Activated CD4-positive, alpha-beta T cell treated with anti-CD3 and anti-CD28 coated beads, Interleukin-2, Interleukin-6, amounts not matched to agents 100 ng/mL and 50 ng/mL, durations not matched to agents 16 hours and 8 hours (primary cell): ENCODE results near the gene AQP11.
"Not testable (repeated sequence)": the region's sequence is repeated elsewhere in the genome, so short reads cannot be mapped to it uniquely, and the experiment has no call there.

Source experiments
- DNase-seq: peaks from one replicate; pipeline ENCODE4 v3.0.0-alpha.2; 2020

The AQP11 gene, protein sequence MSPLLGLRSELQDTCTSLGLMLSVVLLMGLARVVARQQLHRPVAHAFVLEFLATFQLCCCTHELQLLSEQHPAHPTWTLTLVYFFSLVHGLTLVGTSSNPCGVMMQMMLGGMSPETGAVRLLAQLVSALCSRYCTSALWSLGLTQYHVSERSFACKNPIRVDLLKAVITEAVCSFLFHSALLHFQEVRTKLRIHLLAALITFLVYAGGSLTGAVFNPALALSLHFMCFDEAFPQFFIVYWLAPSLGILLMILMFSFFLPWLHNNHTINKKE

DNA sequence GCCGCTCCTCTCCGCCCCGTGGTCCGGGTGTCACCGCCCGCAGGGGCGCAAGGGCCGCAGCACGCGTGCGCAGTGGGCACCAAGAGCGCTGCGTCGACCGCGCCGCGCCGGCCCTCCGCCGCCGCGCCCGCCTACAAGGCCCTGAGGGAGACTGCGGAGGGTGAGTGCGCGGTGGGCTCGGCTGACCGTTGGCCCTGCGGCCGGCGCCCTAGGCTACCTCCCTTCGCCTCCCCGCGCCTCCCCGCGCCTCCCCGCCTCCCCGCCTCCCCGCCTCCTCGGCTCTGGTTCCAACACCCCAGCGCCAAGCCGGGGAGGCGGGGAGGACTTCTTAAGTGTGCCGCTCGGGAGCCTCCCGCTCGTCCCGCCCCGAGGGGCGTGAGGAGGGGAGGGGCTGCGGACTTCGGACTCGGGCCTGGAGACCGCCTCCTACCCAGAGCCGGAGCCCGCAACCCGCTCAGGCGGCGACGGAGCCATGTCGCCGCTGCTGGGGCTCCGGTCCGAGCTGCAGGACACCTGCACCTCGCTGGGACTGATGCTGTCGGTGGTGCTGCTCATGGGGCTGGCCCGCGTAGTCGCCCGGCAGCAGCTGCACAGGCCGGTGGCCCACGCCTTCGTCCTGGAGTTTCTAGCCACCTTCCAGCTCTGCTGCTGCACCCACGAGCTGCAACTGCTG is at the start of gene AQP11:
Gene AQP11, plus strand, starts transcription at position 433 of the 673 bp plus-strand sequence. Its CDS starts 40 bp downstream, at position 473.
- peak; percentile 82 for DNase-seq

DNA sequence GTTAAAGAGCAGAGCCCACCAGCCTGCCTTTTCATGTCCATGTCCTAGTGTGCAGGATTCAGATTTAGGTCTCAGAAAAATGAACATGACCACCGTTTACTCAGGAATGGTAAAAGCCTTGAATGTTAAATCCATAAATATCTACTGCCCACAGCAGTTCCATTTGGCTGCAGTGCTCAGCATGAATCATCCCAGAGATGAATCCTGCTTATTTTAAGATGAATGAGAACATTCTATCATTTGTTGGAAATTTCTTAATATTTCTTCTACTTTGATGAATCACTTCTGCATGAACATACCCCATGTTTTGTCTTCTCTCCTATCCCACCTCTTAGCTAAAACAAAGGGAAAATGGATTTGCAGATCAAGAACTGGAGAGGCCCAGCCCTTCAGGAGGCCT is 47.5 kb upstream of the AQP11 start:
- no peak for DNase-seq

DNA sequence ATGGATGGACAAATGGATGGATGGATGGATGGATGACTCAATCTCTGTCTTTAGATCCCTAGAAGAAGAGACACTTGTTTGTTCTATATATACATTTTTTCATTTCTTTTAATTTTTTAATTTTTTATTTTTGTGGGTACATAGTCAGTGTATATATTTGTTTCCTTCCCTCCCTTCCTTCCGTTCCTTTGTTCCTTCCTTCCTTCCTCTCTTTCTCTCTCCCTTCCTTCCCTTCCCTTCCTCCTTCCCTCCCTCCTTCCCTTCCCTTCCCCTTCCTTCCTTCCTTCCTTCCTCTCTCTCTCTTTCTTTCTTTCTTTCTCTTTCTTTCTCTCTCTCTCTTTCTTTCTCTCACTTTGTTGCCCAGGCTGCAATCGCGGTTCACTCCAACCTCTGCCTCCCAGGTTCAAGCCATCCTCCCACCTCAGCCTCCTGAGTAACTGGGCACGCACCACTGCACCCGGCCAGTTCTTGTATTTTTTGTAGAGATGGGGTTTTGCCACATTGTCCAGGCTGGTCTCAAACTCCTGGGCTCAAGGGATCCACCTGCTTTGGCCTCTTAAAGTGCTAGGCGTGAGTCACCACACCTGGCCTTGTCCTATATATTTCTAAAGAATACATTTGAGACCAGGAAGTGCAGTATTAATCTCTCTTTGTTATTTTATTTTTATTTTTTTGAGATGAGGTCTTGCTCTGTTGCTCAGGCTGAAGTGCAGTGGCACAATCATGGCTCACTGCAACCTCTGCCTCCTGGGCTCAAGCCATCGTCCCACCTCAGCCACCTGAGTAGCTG is 42.5 kb upstream of the AQP11 start:
- no peak for DNase-seq

DNA sequence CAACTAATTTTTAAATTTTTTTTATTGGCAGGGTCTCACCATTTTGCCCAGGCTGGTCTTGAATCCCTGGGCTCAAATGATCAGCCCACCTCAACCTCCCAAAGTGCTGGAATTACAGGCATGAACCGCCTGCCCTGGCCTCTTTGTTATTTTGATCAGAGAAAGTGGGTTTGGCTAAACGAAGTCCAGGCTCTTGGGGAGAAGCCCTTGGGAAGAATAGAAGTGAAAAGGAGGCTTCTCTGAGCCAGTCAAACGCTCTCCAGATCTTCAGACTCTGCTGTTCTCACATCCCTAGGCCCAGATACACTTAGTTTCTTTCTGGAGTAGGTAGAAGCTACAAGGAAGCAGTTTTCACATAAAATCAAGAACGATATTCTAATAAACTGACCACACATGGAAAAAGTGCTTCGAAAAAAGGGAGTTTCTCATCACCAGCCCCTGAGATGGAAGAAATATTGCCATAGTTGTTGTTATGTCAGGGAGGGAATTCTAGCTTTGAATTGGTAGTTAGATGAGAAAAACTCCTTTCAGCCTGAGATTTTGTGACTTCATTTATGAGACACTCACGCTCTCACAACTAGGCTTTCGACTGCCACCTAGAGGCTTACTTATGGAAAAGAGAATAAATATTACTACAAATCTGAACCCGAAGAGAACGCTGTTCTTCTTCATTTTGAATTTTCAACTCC is 41.7 kb upstream of the AQP11 start:
- peak; percentile 57 for DNase-seq

DNA sequence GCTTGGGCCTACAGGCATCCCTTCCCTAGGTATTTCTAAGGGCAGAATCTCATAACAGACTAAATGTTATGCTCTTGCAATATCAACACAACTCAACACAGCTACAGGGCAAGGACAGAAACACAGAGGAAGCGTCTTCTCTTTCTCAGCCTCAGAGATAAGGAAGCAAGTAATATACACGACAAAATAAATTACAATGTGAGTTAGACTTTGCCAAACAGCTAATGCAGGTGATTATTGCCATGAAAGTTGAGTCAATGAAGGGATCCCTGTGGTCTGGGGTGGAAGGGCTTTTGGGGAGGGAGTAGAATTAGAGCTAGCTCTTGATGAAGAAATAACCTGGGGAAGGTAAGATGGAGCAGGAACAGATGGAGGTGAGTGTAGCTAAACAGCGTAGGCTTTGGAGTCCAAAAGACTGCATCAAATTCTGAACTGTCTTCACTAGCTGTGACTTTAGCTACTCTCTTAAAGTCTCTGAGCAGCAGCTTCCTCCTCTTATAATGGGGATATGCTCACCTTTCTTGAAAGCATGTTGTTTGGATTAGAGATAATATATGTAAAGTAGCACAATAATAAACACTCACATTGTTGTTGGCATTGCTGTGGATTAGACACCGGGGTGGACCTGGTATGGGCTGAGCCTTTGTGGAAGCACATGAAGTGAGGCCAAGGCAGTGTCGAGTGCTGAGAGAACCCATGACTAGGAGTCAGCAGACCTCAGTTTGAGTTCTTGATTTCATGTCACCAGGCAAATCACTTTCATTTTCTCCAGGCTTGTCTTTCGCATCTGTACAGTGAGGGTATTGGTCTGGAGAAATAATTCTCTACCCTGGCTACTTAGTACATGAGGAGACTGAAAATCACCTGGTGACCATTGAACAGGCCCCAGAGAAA is 41.0 kb upstream of the AQP11 start:
- no peak for DNase-seq

DNA sequence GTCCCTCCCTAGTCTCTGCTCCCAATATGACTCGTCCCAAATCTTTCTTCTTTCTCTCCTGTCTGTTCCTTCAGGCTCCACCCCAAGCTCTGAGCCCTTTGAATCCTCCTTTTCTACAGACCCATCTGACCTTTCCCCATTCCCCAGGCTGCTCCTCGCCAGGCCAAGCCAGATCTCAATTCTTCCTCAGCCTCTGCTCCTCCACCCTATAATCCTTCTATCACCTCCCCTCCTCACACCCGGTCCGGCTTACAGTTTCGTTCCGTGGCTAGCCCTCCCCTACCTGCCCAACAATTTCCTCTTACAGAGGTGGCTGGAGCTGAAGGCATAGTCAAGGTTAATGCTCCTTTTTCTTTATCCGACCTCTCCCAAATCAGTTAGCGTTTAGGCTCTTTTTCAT is 38.3 kb upstream of the AQP11 start:
- DNase-seq: not testable (repeated sequence)

DNA sequence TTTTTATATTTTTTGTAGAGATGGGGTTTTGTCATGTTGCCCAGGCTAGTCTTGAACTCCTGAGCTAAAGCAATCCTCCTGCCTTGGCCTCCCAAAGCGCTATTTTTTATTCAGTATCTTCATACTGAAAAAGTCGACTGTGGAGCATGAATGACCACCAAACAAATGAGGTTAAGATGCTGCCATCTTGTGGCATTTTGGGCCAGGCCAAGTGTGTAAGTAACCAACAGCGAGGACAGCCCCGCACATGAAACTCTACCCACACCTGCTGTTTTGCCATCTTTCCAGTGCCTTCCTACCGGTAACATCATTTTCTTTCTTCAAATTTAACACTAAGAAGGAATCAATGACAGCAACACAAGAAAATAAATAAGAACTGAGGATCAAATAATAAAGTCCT is 32.2 kb upstream of the AQP11 start:
- DNase-seq: no peak

DNA sequence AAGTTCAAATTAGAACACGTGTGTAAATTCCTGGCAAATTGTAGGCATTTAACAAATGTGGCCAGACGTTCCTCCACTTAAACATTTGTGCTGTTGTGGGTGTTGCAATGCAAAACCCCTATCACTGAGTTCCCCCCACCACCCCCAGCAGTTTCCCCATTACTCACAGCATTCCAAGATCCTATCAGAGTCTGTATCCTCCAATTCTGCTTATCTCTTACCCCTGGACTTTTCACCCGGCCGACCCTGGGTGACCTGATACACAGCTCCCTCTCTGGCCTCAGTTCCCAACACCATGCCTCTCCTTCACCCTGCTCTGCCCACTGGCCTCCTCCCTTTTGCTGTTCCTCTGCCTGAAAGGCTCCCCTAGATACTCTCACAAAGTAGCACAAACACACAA is 31.4 kb upstream of the AQP11 start:
- no peak for DNase-seq

DNA sequence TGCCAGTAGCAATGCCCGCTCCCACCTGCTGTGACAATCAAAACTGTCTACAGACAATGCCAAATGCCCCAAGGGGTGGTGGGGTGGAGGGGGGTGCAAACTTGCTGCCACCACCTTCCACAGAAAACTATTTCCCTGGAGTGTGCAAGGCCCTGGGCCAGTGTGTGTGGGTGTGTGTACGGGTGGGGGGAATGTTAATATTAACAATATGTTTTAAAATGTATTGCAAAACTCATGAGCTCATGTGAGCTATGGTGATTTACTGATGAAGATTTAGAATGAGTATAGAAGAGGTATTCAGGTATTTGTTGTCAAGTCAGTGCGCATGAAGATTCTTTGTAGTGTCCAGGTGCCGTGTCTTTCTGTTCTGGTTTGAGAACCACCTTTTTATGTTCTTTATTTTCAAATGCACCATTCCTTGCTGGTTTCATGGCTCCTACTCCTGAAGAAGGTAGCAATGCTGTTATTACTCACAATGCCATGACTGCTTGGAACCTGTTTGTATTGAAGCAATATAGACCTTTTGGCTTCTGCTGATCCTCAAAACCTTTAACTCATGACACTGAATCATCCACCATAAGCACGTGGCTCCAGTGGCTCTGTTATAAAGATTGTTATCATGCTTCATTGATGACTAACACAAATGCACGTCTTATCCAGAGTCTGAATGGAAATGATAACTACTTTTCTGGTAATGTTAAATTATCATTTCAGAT is 29.9 kb upstream of the AQP11 start:
- no peak for DNase-seq

DNA sequence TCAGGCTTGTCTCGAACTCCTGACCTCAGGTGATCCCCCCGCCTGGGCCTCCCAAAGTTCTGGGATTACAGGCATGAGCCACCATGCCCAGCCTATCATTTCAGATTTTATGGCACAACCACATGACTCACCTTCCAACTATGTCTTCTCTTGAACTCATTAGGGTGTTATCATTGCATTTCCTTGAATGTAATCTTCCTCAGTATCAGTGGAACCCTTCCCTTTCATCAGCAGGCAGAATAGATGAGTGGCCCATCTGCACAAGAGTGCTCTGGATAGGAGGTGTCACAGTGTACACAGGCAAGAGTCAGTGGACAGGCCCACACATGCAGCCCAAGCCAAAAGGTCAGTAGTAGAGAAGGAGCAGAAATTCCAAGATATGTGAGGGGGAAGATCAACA is 29.1 kb upstream of the AQP11 start:
- DNase-seq: no peak

DNA sequence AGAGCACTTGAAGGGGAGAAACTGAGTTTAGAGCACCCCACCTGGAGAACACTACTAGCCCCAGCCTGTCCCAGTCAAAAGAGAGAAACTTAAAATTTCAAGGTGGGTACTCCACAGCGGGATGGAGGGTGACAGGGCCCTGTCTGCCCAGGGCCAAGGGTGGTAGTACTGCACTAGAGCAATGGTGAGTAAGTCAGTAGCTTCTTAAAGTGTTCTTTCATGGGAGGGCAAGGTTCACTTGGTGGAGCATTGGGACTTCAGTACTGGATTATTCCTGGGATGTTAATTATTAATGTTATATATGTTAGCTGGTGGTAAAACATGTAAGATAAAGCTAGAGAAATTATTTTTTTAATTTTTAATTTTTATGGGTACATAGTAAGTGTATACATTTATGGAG is 28.5 kb upstream of the AQP11 start:
- DNase-seq: no peak

DNA sequence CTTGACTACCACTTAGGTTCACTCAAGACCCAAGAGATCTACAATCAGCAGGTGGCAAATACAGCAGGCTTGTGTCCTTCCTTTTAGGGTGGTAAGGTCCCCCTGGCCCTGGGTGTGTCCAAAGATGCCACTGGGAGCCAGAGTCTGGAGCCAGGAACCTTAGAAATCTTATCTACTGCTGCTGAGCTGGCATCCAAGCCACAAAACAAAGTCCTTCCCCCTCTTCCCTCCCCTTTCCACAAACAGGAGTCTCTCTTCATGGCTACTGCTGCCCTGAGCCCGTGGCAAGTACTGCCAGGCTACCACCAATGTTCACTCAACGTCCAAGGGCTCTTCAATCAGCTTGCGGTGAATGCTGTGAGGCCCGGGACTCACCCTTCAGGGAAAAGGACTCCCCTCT is 21.4 kb upstream of the AQP11 start:
- no peak for DNase-seq

DNA sequence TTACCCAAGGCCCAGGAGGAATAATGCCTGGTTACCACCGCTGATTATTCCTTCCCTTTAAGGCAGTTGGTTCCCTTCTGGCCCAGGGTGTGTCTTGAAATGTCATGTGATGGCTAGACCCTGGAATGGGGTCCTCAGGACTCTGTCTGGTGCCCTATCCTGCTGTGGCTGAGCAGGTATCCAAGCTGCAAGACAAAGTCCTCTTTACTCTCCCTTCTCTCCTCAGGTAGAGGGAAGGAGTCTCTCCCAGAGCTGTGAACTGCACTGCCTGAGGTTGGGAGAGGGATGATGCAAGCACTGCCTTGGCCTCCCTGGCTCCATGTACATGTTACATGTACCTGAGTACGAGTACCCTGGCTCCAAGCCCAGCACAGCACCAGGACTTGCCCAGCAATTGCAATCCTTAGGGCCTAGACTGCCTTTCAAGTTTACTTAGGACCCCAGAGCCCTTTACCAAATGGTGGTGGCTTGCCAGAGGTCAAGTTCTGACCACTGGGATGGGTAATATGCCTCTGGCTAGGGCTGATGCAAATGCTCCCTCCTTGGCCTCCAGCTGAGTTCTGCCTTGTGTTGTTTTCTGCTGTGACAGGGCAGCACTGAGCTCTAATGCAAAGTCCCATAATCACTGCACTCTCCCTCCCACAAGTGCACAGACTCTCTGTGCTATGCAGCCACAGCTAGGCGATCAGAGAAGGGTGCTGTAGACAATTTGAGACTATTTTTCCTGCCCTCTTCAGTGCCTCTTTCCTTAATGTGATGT is 20.7 kb upstream of the AQP11 start:
- DNase-seq: no peak

DNA sequence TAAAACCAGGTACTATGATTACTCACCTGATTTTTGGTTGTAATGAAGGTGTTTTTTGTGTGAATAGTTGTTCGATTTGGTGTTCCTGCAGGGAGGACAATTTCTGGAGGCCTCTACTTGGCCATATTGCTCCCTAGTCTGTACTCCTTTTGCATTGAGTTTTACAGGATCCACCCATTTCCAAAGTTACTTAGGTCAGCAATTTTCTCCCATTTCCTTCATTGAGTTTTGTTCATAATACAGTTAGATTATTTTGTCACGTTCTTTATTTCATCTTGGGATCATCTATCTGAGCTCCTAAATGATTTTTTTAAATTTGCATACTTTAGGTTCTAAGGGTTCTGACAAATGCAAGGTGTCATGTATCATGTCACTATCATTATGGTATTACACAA is 20.1 kb upstream of the AQP11 start:
- DNase-seq: no peak

DNA sequence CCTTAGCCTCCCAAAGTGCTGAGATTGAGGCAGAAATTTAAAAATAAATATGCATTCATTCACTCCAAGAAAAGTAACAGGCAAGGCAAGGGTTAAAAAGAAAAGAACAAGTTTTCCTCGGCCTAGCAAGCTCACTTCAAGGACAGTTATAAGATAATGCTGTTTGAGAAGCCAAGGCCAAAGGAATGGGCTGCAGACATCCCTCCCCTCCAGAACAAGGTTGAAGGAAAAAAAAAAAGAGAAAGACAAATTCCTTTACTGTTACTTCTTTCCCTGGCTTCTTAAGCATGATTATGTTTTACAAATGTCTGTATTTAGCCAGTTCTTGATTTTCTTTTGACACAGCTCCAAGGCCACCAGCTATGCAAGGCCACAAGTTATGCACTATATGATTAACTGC is 18.9 kb upstream of the AQP11 start:
- not testable (repeated sequence) for DNase-seq

DNA sequence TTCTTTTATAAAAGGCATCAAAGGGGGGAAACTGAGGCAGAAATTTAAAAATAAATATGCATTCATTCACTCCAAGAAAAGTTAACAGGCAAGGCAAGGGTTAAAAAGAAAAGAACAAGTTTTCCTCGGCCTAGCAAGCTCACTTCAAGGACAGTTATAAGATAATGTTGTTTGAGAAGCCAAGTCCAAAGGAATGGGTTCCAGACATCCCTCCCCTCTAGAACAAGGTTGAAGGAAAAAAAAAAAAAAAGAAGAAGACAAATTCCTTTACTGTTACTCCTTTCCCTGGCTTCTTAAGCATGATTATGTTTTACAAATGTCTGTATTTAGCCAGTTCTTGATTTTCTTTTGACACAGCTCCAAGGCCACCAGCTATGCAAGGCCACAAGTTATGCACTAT is 14.3 kb upstream of the AQP11 start:
- DNase-seq: not testable (repeated sequence)

DNA sequence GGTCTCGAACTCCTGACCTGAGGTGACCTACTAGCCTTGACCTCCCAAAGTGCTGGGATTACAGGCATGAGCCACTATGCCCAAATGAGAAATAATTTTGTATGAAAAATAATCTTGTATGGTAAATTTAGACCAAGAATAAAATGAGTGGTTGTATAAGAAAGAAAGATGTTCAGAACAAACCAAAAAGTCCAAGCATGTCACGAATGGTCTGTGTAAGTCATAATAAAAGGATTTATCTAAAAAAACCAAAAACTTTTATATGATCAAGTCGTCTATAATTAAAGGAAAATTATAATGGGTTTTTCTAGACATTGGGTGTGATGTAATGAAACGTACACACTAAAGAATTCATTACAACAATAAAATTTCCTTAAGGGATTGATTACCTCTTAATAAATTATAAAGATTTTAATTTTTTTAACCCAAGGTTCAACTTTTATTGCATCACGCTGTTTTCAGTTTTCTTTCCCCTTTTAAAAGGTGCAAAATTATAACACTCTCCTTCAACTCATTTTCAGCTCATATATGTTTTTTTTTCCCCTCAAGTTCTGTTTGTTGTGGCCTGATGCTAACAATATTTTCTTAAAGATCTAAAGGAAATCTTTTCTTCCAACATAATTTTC is 8.9 kb upstream of the AQP11 start:
- no peak for DNase-seq

DNA sequence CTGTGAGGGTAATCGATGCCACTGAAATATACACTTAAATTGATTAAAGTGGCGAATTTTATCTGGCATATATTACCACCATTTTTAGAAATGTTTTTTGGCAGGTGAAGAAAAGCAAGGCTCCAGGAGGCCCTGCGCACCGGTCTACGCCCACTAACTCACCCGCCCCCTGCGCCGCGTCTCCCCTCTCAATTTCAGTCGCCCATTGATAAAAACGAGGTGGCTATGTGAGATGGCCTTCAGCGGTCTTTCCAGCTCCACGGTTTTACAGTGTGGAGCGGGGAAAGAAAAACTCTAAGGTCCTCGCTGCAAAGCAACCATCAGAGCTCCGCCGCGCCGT is 602 bp upstream of the AQP11 start:
- no peak for DNase-seq

DNA sequence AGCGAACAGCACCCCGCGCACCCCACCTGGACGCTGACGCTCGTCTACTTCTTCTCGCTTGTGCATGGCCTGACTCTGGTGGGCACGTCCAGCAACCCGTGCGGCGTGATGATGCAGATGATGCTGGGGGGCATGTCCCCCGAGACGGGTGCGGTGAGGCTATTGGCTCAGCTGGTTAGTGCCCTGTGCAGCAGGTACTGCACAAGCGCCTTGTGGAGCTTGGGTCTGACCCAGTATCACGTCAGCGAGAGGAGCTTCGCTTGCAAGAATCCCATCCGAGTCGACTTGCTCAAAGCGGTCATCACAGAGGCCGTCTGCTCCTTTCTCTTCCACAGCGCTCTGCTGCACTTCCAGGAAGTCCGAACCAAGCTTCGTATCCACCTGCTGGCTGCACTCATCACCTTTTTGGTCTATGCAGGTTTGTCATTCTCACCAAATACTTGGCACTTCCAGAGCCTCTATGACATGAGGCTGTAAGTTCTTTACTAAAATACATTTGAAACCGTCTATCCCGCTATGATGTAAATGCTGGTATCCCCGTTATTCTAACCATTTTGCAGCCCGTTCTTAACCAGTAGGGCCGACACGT is 535 bp downstream of the AQP11 start:
- DNase-seq: peak; percentile 13

DNA sequence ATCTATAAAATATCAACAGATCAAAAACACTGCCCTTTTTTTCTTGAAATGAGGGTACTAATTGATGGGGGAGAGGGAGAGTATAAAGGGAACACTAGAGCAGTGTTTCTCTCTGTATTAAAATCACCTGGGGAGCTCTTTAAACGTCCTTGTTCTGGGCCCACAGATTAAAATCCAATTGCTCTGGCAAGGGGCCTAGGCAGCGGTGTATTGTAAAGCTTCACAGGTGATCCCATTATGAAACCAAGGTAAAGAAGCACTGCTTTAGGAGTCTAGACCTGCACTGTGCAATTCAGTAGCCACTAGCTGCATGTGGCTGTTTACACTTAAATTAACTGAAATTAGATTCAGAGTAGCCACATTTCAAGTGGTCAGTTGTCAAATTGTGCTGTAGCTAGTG is 3.0 kb downstream of the AQP11 start:
- DNase-seq: no peak
